NOMO-1 treated with dmso at 0.1 percent for 144 hours (cell line): Measurements from ENCODE around the gene AKR1C2.
"Not testable (repeated sequence)": the region's sequence is repeated elsewhere in the genome, so short reads cannot be mapped to it uniquely, and the experiment has no call there.

Experiments
- DNase-seq: peaks from one replicate; lab custom pipeline; 2025; ENCODE audit not compliant: unreplicated experiment; lab: John Stamatoyannopoulos, UW

Gene AKR1C2

DNA sequence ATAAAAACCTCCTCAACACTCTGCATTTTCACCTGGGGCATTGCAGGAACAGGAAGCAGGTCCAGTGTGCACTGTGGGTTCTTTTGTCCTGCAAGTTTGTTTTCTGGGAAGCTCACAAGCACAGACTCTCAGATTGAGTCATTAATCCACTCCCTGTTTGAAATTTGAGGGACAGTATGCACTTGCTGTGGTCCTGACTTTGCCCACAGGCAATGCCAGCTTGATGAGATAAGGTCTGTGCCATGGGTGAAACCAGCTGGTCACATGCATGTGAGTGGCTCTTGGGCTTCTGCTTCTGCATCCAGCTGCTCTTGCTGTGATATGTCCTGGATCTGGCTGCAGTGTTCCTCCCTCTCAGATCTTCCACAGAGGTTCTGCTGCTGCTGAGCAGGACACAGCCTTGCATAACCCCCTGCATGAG is 21.8 kb upstream of the AKR1C2 start:
- DNase-seq, result not testable (repeated sequence)

DNA sequence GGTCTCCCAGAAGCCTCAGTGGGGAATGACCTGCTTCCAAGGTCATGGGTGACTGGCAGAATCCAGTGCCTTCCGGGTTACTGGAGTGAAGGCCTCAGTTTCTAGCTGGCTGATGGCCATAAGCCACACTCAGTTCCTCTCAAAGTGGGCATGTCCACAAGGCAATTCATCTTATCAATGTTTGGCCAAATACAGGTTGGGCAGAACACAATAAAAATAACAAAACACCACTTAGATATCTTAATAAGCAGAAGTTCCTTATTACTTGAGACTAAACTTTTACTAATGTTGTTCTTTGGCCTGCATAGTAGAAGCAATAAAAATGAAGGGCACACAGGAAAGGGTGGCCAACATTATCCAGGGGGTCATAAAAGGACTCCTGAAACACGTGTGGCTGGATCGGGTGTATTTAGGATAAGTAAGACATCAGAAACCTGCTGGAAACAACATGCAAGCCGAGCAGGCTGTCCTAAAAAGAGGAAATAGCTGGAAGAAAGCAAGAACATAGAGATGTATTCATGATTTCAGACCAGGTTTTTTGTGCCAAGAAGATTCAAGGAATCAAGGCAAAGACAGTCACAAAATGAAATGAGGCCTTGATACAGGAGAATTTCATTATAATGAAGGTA is 19.6 kb upstream of the AKR1C2 start:
- DNase-seq, result no peak

DNA sequence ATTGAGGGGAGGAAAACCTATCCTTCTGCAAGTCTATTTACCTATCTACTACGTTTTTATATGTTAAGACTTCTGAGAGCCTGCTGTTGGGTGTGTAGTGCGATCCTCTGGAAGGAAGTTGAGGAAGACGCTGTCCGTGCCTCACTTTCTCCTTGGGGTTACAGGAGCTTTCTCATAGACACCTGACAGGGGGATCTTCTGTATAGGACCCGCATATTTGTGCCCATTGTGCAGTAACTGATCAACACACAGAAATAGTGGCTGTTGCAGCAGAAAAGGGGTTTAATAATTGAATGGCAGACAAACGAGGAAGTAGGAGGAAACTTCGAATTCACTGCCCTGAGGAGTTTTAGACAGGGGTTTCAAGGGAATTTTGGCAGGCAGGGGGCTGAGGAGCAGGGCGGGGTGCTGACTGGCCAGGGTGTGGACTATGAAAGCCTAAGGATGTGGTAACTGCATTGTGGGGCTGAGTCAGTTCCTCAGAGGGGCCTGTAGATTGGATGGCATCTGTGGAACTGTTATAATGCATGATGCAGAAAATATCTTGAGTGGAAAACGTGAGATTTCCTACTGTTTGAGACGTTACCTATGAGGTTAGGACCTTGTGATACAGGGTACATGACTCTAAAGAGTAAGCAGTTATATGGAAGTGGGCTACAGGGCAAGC is 18.1 kb upstream of the AKR1C2 start:
- DNase-seq, result not testable (repeated sequence)

DNA sequence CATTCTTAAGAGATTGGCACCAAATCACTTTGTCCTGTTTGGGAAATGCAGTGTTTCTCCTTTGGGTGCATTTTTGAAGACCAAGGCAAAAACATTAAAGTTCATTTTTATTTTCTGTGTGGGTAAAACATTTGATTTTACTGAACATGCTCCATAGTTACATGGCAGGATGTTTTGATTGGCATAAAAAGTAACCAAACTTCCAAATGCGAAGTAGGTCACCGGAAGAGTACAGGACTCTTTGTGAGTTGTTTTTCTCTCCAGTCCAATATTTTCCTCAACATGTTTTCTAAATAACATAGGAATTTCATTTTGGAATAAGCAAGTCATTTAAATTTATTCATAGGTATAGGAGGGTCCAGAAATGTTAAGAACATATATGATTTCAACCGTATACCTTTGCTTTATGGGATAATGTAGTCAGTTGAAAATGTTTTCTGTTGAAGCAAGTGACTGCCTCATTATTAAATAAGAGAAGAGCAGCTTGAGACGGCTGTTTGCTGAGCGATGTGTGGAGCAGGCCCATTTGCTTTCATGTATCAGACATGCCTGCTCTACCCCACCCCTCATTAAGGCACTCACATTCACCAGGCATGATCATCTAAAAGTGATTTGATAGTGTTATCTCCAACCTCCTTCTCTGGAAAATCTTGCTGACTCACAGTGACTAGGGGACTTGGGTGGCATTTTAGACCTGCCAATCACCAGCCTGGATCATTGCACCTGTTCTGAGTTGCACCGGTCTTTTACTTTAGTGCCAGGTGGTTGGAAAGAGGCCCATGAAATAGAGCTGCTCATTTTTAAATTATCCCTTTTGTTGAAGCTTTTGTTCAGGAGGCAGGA is 16.3 kb upstream of the AKR1C2 start:
- DNase-seq, result not testable (repeated sequence)

DNA sequence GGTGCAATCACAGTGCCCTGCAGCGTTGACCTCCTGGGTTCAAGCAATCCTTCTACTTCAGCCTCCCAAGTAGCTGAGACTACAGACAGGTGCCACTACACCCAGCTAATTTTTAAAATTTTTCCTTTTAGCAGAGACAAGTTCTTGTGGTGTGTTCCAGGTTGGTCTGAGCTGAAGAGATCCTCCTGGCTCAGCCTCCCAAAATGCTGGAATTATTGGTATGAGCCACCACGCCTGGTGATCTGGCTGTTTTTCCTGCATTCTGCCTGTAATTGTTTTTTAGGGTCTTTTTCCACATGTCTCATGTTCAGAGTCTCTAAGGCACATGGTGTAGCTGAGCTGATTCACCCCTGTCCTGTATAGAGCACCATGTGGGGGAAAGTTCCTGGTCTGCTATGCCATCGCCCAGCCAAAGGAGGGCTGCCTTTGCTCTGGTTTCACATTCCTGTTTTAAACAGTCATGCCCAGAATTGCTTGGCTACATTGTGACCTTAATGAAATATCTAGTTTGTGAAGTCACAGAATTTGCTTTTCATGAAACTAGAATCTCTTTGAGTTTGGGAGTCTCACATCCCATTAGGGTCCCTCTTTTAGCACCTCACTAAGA is 15.1 kb upstream of the AKR1C2 start:
- not testable (repeated sequence) for DNase-seq

DNA sequence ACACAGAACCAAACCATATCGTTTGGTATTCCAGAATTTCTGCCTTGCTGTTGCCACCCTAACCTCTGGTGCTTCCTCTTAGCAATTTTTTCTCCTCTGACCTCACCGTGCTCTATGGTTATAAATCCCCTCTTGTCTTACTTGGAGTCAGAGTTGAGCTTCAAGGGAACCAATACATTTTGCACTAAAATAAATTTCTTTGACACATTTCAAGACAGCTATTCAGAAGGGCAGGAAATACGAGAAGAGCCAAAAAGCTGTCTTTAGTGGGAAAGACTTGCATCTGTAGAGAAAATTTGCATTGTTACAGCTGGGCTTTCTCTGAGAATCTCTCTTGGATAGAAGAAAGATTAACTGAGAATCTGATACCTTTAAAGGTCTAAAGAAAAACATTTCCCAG is 14.5 kb upstream of the AKR1C2 start:
- DNase-seq, result no peak

DNA sequence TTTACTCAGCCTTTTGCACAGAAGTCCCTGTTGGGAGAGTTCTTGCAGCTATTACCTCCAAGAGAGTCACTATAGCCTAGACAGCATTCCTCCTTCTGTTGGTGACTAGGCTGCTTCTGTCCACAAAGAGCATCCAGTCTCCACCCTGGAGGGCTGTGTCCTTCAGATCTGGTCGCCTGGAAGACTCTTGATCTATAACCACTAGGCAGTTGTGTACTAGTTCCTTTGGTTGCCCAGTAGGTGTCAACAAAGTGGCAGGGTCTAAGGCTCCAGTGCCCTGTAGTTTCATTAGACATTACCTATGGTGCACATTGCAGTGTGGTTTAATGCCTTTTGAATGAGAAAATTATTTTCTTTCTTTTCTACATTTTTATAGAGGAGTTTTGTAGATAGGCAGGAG is 11.3 kb upstream of the AKR1C2 start:
- no peak for DNase-seq

DNA sequence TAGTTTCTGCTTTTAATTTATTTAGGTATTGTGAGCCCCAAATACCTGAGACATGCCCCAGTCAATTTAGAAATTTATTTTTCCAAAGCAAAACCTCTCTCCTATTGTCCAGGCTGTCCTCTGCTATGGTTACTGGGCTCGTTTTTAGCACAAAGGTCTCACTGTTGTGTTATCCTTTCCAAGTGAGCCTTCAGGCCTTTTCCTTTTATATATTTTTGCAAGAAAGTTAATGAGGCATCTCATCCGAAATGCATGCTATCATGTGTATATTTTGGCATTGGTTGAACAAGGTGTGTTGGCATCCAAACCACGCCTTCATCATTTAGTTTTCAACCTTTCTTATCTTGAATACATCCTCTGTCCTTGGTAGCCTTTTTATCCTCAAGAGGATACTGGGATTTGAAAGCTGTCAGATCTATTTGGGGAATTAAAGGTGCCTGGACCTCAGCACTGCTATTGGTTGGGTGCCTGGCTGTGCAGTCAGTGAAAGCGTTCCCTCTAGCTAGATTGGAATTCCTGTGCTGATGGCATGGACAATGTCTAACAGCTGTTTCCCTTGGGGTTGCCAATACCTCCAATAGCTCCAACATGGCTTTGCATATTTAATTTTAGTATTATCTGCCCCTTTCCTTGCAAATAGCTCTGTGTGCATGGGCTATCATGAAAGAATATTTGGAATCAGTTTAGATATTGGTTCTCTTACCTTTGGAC is 10.7 kb upstream of the AKR1C2 start:
- DNase-seq, result not testable (repeated sequence)

DNA sequence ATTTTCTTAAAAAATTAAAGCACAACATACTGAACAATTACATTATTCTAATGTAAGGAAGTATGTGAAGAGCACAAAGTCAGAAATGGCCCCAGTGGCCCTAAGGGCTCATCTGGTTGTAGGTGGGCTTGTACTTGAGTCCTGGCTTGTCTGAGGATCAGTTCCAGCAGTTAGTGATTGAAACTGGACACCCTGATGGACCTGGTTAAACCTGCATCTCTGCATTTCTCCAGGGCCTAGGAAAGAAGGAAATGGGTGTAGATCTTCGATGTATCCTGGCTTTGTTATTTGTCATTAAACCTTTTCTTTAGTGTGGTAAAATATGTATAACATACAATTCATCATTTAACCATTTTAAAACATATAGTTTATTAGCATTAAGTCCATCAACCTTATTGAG is 9.7 kb upstream of the AKR1C2 start:
- DNase-seq, result no peak

DNA sequence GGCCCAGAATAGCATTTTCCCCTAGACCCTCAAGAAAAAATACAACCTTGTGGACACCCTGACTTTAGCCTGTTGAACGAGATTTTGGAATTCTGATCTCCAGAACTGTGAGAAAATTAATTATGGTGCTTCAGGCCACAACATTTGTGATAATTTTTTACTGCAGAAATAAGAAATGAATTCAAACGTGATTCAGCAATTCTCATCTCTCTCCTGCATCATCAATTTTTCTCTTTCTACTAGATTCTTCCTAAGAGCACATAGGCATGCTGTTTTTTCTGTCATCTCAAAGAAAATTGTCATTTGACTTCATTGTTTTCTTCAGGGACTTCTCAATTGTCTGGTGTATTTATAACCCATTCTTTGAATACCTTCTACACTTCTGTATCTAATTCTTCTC is 8.9 kb upstream of the AKR1C2 start:
- no peak for DNase-seq

DNA sequence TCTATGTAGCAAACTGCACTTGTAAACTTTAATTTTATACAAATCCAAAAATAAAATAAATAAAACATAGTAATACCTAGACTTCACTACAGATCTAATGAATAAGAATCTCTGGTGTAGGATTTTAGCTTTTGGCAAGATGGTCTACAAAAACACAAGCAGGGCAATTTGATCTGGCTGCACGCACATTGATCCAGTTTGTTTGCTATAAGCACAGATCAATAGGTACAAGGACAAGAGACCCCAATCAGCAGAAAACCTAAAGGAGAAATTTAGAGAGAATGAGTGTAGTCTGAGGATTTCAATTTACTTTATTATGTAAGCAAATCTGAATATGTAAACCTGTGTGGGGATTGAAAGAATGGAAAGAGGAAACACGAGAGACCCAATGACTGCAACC is 7.7 kb upstream of the AKR1C2 start:
- DNase-seq, result not testable (repeated sequence)

DNA sequence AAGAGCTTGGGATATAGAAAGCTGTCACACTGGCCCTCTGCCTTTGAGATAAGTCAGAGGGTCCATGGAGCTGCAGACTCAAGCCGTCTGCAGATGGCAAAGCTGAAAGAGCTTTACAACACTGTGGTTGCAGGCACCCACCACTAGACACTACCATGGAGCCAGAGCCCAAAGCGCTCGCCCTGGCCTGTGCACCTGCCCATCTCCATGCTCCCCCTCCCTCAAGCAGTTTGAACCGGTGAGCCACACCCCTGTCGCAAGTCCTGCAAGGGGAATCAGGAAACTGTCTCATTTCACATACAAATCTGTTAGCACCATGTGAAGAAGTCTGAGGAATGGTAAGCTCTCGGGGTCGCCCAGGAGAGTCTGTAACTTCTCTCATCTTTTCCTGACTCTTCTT is 6.4 kb upstream of the AKR1C2 start:
- DNase-seq, result not testable (repeated sequence)

DNA sequence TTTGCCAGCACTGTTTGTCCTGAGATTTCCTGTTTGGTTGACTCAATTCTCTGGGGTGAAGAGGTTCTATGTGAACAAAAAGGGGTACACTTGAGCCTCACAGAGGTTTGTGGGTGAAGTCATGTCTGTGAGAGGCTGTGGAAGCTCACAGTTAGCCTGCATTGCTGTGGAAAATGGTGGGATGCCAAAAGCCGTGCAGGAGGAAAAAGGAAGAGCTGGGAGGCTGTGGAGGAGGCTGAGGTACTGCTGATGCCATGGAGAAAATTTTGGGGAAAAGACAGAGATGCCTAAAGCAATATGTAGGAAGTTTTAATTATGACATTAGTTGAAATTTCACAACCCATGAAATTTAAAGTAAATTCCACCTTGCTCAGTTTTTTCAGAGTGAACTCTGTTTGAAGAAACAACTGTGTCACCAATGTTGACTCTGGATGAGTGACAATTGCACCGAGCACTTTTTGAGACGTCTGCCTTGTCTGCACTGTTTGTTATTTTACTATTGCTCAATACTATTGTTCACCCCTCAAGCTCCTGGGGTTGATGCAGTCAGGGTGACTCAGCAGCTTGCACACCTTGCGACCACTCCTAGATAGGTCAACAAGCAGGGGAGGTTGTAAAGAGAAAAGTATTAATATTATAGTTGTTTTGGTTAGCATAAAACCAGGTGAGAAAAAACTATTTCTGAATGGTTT is 5.3 kb upstream of the AKR1C2 start:
- DNase-seq, result not testable (repeated sequence)

DNA sequence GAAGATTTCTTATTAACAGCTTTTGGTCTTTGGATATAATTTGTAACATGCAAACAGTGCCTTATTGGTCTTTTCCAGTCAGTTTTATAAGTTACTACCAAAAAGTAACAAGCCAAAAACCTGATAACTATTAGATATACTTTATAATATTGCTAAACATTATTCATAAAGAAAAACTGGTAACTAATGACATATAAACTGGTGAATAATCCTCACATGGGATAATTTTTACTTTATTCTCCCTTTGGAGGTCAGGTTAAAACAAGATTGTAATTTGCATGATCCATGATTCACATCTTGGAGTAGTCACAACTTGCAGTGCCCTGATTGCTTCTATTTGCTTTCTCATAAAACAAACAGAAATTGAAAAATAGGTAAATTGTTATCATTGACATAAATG is 844 bp upstream of the AKR1C2 start:
- not testable (repeated sequence) for DNase-seq

DNA sequence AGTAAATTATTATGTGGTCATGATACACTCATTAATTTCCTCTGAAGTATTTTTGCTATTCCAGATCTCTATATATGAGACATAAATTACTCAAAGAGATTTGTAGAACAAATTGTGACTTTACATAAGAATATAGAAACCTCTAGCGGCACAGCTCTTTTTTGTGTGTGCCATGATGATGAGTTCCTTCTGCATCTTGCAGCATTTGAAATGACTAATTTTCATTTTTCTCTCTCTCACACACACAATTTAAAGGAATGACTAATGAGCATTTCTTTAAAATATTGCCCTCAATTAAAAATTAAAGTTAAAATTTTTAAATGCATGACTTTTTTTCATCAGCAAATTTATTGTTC is 351 bp upstream of the AKR1C2 start:
- not testable (repeated sequence) for DNase-seq

DNA sequence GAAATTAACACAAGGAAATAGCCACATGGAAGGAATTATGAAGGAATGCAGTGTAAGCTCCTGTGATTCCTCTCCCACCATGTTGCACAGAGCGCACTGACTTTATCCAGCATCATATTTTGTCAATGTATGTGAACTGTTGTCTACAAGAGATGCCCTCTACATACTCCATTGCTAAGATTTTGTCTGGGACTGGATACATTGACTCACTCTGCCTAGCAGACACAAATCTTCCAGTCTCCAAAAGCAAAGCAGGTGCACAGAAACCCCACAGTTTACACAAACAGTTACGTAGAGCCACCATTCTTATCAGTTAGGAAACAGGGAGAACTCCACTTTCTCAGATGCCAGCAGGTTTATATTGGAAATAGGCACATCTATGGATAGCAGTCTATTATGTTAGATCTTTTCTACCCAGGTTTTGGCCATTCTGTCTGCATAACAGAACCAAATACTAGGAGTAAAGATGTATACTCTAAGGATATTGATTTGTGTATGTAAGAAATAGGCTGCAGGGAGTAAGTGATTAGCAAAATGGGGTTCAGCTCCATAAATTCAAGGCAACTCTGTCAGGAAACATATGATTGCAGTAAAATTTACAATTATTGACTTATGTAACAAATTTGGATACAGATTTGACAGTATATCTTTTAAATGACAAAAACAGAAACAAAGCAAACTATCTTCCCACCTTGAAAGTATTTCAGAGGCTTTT is 1.5 kb downstream of the AKR1C2 start:
- DNase-seq, result no peak

DNA sequence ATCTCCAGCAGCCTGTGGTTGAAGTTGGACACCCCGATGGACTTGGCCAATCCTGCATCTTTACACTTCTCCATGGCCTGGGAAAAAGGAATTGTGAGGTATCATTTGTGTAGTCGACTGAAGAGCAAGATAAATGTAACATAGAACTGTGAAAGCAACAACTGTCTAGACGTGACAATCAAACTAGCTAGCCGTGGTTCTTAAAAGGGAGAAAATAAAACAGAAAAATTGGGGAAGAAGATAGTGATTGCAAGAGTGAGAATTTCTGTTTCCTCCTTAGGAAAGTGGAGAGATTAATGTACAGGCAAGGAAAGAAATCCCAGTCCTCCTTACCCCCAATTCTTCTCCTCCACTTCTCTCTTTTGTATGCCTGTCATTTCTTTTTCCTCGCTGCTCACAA is 5.0 kb downstream of the AKR1C2 start:
- DNase-seq, result no peak

DNA sequence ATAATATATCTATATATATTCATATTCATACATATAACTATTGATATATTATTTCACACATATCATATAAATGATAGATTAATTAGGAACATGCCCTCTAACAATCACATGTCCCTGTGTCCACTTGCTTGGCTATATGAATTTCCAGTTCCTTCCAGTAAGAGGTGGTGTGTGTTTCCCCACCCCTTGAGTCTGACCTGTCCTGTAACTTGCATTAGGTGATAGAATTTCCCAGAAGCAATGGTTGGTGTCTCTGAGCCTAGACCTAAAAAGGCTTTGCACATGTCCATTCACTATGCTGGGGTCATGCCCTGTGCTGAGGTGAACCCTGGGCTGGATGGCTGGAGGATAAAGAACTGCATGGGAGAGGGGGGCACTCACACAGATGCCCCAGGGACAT is 9.4 kb downstream of the AKR1C2 start:
- not testable (repeated sequence) for DNase-seq

DNA sequence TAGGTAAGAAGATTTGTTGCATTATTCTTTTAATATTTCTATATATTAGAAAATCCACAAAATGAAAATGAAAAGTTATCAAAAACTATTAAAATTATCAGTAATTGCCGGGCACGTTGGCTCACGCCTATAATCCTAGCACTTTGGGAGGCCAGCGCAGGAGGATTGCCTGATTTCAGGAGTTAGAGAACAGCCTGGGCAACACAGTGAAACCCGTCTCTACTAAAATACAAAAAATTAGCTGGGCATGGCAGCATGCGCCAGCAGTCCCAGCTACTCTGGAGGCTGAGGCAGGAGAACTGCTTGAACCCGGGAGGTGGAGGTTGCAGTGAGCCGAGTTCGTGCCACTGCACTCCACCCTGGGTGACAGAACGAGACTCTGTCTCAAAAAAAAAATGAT is 11.1 kb downstream of the AKR1C2 start:
- DNase-seq, result not testable (repeated sequence)

DNA sequence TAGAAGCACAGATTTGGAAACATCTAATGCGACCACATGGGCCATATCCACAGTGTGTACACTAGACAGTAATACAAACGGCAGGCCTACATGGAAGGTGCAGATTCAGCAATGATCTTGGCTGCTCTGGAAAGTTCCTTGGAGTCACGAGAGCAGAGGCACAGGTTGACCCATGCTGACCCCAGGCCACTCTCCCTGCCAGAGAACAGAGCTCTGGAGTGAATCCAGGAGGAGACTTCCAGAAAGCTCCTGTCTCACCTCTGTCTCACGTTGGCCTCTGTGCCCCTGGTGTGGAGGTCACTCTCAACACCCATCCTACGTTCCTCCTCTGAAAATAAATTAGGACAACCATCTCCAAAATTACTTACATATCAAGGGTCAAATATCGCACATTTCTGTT is 12.2 kb downstream of the AKR1C2 start:
- DNase-seq, result not testable (repeated sequence)
